Hematopoietic multipotent progenitor cell treated with erythropoietin and hydrocortisone succinate and interleukin-3 and kit ligand, for 4 days (in vitro differentiated cells): Measurements from ENCODE around the gene STK36.

ENCODE experiments used
- DNase-seq: peaks from one replicate; pipeline ENCODE4 v3.0.0-alpha.2; 2015

The STK36 gene

DNA sequence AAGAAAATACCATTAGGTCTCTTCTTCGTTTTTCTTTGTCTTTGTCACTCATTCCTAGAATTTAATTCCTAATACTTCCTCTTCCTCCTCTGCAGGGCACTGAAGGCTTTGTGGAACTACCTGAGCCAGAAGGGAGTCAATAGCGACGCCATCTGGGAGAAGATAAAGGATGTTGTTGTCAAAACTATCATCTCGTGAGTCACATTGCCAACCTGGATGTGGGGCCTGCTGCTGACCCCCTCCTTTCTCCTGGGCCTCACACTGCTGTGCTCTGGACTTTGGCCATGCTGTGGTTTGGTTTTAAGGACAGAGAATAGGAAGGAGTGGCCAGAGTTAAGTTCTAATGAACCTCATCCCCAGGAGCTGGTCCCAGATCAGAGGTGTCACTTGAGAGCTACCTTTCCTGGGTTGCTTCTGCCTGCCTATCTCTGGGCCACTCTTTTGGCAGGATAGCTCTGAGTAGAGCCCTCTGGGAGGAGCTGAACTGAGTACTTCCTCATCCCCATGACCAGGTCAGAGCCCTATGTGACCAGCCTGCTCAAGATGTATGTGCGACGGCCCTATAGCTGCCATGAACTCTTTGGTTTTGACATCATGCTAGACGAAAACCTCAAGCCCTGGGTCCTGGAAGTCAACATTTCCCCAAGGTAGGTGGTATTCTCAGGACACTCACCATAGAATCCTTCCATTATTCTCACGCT is 77.0 kb downstream of the STK36 start:
- no peak for DNase-seq
